GM12878 (cell line): ENCODE results near the gene NKTR.

Experiments
- CTCF ChIP-seq, 3 experiments: IDR thresholded peaks in 2 of 3; conservative IDR thresholded peaks in 1 of 3; 2 replicates each; pipeline ENCODE4 v1.5.1; 2011; ENCODE audit warnings: low read depth in 3 of 3, low read length in 3 of 3, mild to moderate bottlenecking in 3 of 3, control low read depth in 2 of 3, moderate library complexity in 2 of 3, inconsistent platforms in 1 of 3, mixed read lengths in 1 of 3; ENCODE audit not compliant: control insufficient read depth in 2 of 3, insufficient read depth in 1 of 3; ENCODE audit errors: extremely low read depth in 1 of 3
- KDM1A ChIP-seq: fragments of 200-600 bp; sonication (generic); IDR thresholded peaks from 2 replicates; pipeline ENCODE4 v1.6.1; 2016; ENCODE audit warnings: borderline replicate concordance
- MAX ChIP-seq: IDR thresholded peaks from 2 replicates; pipeline ENCODE4 v1.6.1; 2012; ENCODE audit warnings: low read depth, low read length, improper control_type of control experiment
- NFYA ChIP-seq: IDR thresholded peaks from 2 replicates; pipeline ENCODE4 v1.6.1; 2011; ENCODE audit warnings: low read depth, mild to moderate bottlenecking, low read length, improper control_type of control experiment, borderline replicate concordance
- SP1 ChIP-seq: IDR thresholded peaks from one replicate; pipeline ENCODE4 v1.6.1; 2011; ENCODE audit warnings: low read depth, low read length

GRCh38 chr3:42632146-42632545 lies 31.7 kb downstream of the NKTR start:
- TF ChIP-seq CTCF (IDR thresholded peaks at IDR 0.05 in 2 of 3, conservative IDR thresholded peaks at IDR 0.05 in 1 of 3; ENCODE audit: control insufficient read depth in 2 of 3, extremely low read depth in 1 of 3, insufficient read depth in 1 of 3, low read depth in 3 of 3, low read length in 3 of 3) (no peak), SP1 (no peak), MAX (no peak), KDM1A (no peak), NFYA (no peak)
